Measurements from ENCODE around the gene ORC5.

ORC5 gene

GRCh38 chr7:104231054-104232046 is 23.5 kb upstream of the ORC5 start:
- Histone ChIP-seq H3K4me3 (no peak overlapping the region), H3K27ac (no peak overlapping the region), H4K20me1 (no peaks in the 10 kb centered on the region), H3K9me3 (no peaks in the 10 kb centered on the region), H3K36me3 (no peaks in the 10 kb centered on the region), H3K27me3 (no peaks in the 10 kb centered on the region), H3K9ac (no peak overlapping the region), H3K4me2 (no peak overlapping the region), H3K4me1 (0 out of 2 replicates have a peak, but pooled peaks cover 7% of the 10 kb centered on the region)
- no peak for TF ChIP-seq Cebpa-rat (IDR thresholded peaks at IDR 0.05)

DNA sequence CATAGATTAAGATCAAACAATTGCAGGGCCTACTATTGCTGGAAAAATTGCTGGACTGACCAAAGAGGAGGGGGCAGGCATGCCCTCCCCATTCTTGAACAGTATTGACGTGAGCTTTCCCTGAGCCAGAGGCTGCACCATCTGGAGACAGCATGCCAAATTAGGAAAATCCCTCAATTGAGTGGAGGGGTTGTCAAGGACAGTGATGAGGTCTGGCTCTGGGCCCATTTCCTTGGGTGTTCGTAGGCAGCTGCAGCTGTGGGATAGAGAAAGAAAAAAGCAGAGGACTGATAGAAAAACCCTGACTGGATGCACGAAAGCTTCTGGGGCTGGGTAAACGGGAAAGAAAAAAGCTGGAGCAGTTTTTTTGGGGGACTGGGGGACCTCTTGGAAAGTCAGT is 22.8 kb upstream of the ORC5 start:
- TF ChIP-seq Cebpa-rat (IDR thresholded peaks at IDR 0.05), result no peak
- Histone ChIP-seq H4K20me1 (no peaks in the 10 kb centered on the region), H3K4me3 (no peak overlapping the region), H3K9ac (no peak overlapping the region), H3K27ac (no peak overlapping the region), H3K9me3 (no peaks in the 10 kb centered on the region), H3K36me3 (no peaks in the 10 kb centered on the region), H3K27me3 (no peaks in the 10 kb centered on the region), H3K4me1 (0 out of 2 replicates have a peak, but pooled peaks cover 7% of the 10 kb centered on the region), H3K4me2 (no peak overlapping the region)

DNA sequence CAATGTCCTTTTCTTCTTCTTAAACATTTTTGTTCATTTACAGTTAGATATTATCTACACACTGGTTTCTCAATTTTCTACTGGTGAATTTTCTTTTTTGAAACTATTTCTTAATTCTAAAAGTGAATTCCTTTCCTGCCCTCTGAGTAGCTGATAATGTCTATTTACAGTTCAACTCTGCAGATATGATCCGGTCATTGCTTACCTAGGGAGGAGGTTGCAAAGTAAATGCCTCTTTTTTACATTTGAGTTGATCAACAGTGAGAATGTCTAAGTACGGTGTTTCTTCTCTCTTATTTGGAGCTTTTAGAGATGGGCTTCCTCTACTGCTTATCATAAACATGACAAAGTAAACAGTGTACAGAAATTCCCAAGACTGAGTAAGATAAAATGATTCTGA is 20.6 kb upstream of the ORC5 start:
- H3K9me3 ChIP-seq, result no peaks in the 10 kb centered on the region
- no peak overlapping the region for H3K4me2 ChIP-seq
- TF ChIP-seq Cebpa-rat (IDR thresholded peaks at IDR 0.05), result no peak
- H3K27ac ChIP-seq, result no peak overlapping the region
- H4K20me1 ChIP-seq, result no peaks in the 10 kb centered on the region
- H3K27me3 ChIP-seq, result no peaks in the 10 kb centered on the region
- no peak overlapping the region for H3K4me3 ChIP-seq
- 0 out of 2 replicates have a peak, but pooled peaks cover 7% of the 10 kb centered on the region for H3K4me1 ChIP-seq
- H3K36me3 ChIP-seq, result no peaks in the 10 kb centered on the region
- no peak overlapping the region for H3K9ac ChIP-seq

GRCh38 chr7:104225451-104225850 is 17.6 kb upstream of the ORC5 start:
- Histone ChIP-seq H3K4me3 (no peak overlapping the region), H3K4me1 (0 out of 2 replicates have a peak, but pooled peaks cover under 1% of the 10 kb centered on the region), H3K9me3 (0 out of 2 replicates have a peak, but pooled peaks cover 9% of the 10 kb centered on the region), H3K4me2 (no peak overlapping the region), H3K36me3 (no peaks in the 10 kb centered on the region), H3K9ac (no peak overlapping the region), H3K27ac (no peak overlapping the region), H4K20me1 (no peaks in the 10 kb centered on the region), H3K27me3 (no peaks in the 10 kb centered on the region)
- no peak for TF ChIP-seq Cebpa-rat (IDR thresholded peaks at IDR 0.05)

- Histone ChIP-seq H3K27ac (no peak overlapping the region), H3K36me3 (no peaks in the 10 kb centered on the region), H3K4me1 (no peaks in the 10 kb centered on the region), H4K20me1 (no peaks in the 10 kb centered on the region), H3K9ac (no peak overlapping the region), H3K4me3 (no peak overlapping the region), H3K4me2 (no peak overlapping the region), H3K27me3 (no peaks in the 10 kb centered on the region), H3K9me3 (0 out of 2 replicates have a peak, but pooled peaks cover 4% of the 10 kb centered on the region)
- TF ChIP-seq Cebpa-rat (IDR thresholded peaks at IDR 0.05), result no peak
Measured at GRCh38 chr7:104217620-104218019, 9.8 kb upstream of the ORC5 start.

GRCh38 chr7:104209063-104209462 is 1.2 kb upstream of the ORC5 start:
- peaks cover 3% of the 10 kb centered on the region; the same call in 1 of the 2 replicates for H3K36me3 ChIP-seq
- H3K4me1 ChIP-seq, result peaks cover 22% of the 10 kb centered on the region
- H4K20me1 ChIP-seq, result no peaks in the 10 kb centered on the region
- H3K9me3 ChIP-seq, result no peaks in the 10 kb centered on the region
- no peak overlapping the region for H3K27ac ChIP-seq
- no peak overlapping the region for H3K9ac ChIP-seq
- H3K4me2 ChIP-seq, result no peak overlapping the region
- H3K27me3 ChIP-seq, result no peaks in the 10 kb centered on the region
- H3K4me3 ChIP-seq, result no peak overlapping the region
- no peak for TF ChIP-seq Cebpa-rat (IDR thresholded peaks at IDR 0.05)

DNA sequence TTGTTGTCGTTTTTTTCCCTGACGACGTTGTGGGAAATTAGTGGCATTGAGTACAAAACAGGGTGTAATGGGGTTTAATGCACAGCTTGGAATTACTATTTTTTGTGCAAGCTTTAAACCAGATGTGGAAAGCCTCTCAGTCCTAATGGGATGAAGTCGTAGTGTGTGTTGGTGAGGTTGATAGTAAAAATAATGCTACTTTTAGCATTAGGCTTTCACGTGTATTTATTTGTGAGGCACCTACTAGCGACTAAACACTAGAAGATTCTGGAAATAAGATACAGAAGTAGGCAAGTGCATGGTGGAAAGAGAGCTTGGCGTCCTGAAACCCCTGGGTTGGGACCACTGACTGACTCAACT is 588 bp upstream of the ORC5 start:
- H3K9me3 ChIP-seq, result no peaks in the 10 kb centered on the region
- H3K4me3 ChIP-seq, result peak overlapping the region; percentile 78
- TF ChIP-seq Cebpa-rat (IDR thresholded peaks at IDR 0.05), result no peak
- H3K27ac ChIP-seq, result peak overlapping the region; percentile 90
- peaks cover 10% of the 10 kb centered on the region for H3K36me3 ChIP-seq
- no peaks in the 10 kb centered on the region for H4K20me1 ChIP-seq
- peak overlapping the region; percentile 85 for H3K9ac ChIP-seq
- no peaks in the 10 kb centered on the region for H3K27me3 ChIP-seq
- H3K4me1 ChIP-seq, result peaks cover 22% of the 10 kb centered on the region
- peak overlapping the region; percentile 89 for H3K4me2 ChIP-seq

- no peak for TF ChIP-seq Cebpa-rat (IDR thresholded peaks at IDR 0.05)
- Histone ChIP-seq H3K4me1 (peaks cover 22% of the 10 kb centered on the region), H3K27me3 (no peaks in the 10 kb centered on the region), H3K4me3 (peak overlapping the region; percentile 78), H3K9ac (peak overlapping the region; percentile 85), H3K27ac (peak overlapping the region; percentile 90), H3K36me3 (peaks cover 20% of the 10 kb centered on the region), H3K4me2 (peak overlapping the region; percentile 89), H3K9me3 (no peaks in the 10 kb centered on the region), H4K20me1 (no peaks in the 10 kb centered on the region)
Measured at GRCh38 chr7:104207348-104207730, 474 bp downstream of the ORC5 start.

DNA sequence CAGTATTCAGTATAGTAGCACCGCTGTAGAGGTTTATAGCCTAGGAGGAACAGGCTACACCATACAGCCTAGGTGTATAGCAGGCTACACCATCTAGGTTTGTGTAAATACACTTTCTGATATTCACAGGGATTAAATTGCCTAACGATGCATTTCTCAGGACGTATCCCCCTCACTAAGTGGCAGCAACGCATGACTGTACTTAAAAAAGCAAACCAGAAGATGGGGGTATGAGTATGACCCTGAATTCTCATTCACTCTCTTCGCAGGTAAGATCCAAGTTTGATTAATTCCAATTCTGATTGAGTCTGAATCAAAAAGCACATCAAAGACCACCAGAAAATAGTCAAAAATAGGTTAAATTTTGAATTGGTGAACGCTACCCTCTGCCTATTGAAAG is 972 bp downstream of the ORC5 start:
- no peaks in the 10 kb centered on the region for H3K27me3 ChIP-seq
- H3K4me2 ChIP-seq, result peak overlapping the region; percentile 89
- peaks cover 25% of the 10 kb centered on the region for H3K36me3 ChIP-seq
- no peak for TF ChIP-seq Cebpa-rat (IDR thresholded peaks at IDR 0.05)
- peak overlapping the region; percentile 78 for H3K4me3 ChIP-seq
- peaks cover under 1% of the 10 kb centered on the region; the same call in 1 of the 2 replicates for H3K9me3 ChIP-seq
- peak overlapping the region; percentile 85 for H3K9ac ChIP-seq
- H3K27ac ChIP-seq, result peak overlapping the region; percentile 90
- H3K4me1 ChIP-seq, result peaks cover 22% of the 10 kb centered on the region
- no peaks in the 10 kb centered on the region for H4K20me1 ChIP-seq

- 0 out of 2 replicates have a peak, but pooled peaks cover 5% of the 10 kb centered on the region for H3K4me1 ChIP-seq
- no peak overlapping the region for H3K4me2 ChIP-seq
- H3K4me3 ChIP-seq, result 0 out of 2 replicates have a peak overlapping the region, but pooled peaks have one; percentile 8
- H3K27ac ChIP-seq, result no peak overlapping the region
- H3K9ac ChIP-seq, result no peak overlapping the region
- no peaks in the 10 kb centered on the region for H3K27me3 ChIP-seq
- H3K36me3 ChIP-seq, result peaks cover 88% of the 10 kb centered on the region
- H3K9me3 ChIP-seq, result peaks cover 41% of the 10 kb centered on the region
- no peak for TF ChIP-seq Cebpa-rat (IDR thresholded peaks at IDR 0.05)
- no peaks in the 10 kb centered on the region for H4K20me1 ChIP-seq
Measured at GRCh38 chr7:104198673-104199278, 9.0 kb downstream of the ORC5 start.
